IMR-90 (cell line): ENCODE results near the gene RAI14. TPM values are rescaled to one million over a fixed set of nuclear protein-coding genes. Genes with fewer than 3 reads are reported as not detected.

Experiments used
- ATAC-seq: fragments of 200-7000 bp; cut with Tn5 transposase; 2 replicates; pipeline ENCODE4 v1.9.1; 2020; ENCODE audit warnings: low read depth, mild to moderate bottlenecking, moderate library complexity
- BruUV-seq: library from RNA; stranded (reverse); fragments of 400-500 nt; replicated peaks from 2 replicates; lab custom pipeline; 2021; lab: Mats Ljungman, UMichigan
- CTCF ChIA-PET: fragments of 300-600 bp; formaldehyde crosslinking; extraction: SDS; loops from one replicate; lab custom pipeline; 2021; ENCODE audit warnings: antibody characterized with exemption; lab: Yijun Ruan, JAX
- POLR2A ChIA-PET: fragments of 300-600 bp; sonication (Branson Sonifier 250); formaldehyde crosslinking; loops from one replicate; lab custom pipeline; 2022; ENCODE audit warnings: antibody characterized with exemption; ENCODE audit not compliant: unreplicated experiment; lab: Charles Lee
- DNase-seq: peaks from one replicate; pipeline ENCODE4 v3.0.0; 2013
- H2AFZ ChIP-seq: replicated peaks from 2 replicates; pipeline ENCODE3; 2013; ENCODE audit warnings: low read length, mild to moderate bottlenecking; ENCODE audit not compliant: poor library complexity
- H2AK5ac ChIP-seq: 2 replicates; pipeline ENCODE4 v1.6.1; 2013; ENCODE audit warnings: low read depth, low read length, inconsistent platforms
- H2AK9ac ChIP-seq: replicated peaks from 2 replicates; pipeline ENCODE3; 2013; ENCODE audit warnings: mild to moderate bottlenecking, low read depth, low read length, moderate library complexity; ENCODE audit not compliant: poor library complexity
- H2BK120ac ChIP-seq: 2 replicates; pipeline ENCODE4 v1.6.1; 2013; ENCODE audit warnings: low read depth, low read length, inconsistent platforms
- H2BK15ac ChIP-seq: 3 replicates; pipeline ENCODE4 v1.6.1; 2013; ENCODE audit warnings: low read depth, low read length, inconsistent platforms
- H2BK20ac ChIP-seq: 2 replicates; pipeline ENCODE4 v1.6.1; 2013; ENCODE audit warnings: low read depth, mild to moderate bottlenecking, inconsistent platforms, low read length, moderate library complexity
- H2BK5ac ChIP-seq: 2 replicates; pipeline ENCODE4 v1.6.1; 2013; ENCODE audit warnings: mild to moderate bottlenecking, low read depth, low read length, inconsistent platforms; ENCODE audit not compliant: poor library complexity, severe bottlenecking
- H3K14ac ChIP-seq: replicated peaks from 2 replicates; pipeline ENCODE4 v1.6.1; 2013; ENCODE audit warnings: low read depth, low read length, inconsistent platforms
- H3K18ac ChIP-seq: 2 replicates; pipeline ENCODE4 v1.6.1; 2013; ENCODE audit warnings: low read depth, low read length, control low read depth
- H3K23ac ChIP-seq: 2 replicates; pipeline ENCODE4 v1.6.1; 2013; ENCODE audit warnings: low read depth, low read length, inconsistent platforms
- H3K27ac ChIP-seq: 2 replicates; pipeline ENCODE4 v1.5.1; 2013; ENCODE audit warnings: mild to moderate bottlenecking, control low read depth, low read length; ENCODE audit not compliant: insufficient read depth
- H3K27me3 ChIP-seq: 2 replicates; pipeline ENCODE4 v1.6.1; 2013; ENCODE audit warnings: low read length; ENCODE audit not compliant: control insufficient read depth, insufficient read depth
- H3K36me3 ChIP-seq: 2 replicates; pipeline ENCODE4 v1.6.1; 2013; ENCODE audit warnings: low read length, mixed read lengths; ENCODE audit not compliant: control insufficient read depth, insufficient read depth
- H3K4ac ChIP-seq: 2 replicates; pipeline ENCODE4 v1.6.1; 2013; ENCODE audit warnings: low read depth, low read length, inconsistent platforms
- H3K4me1 ChIP-seq: 2 replicates; pipeline ENCODE4 v1.6.1; 2013; ENCODE audit warnings: low read length, mixed read lengths; ENCODE audit not compliant: control insufficient read depth, insufficient read depth
- H3K4me2 ChIP-seq: 2 replicates; pipeline ENCODE4 v1.6.1; 2013; ENCODE audit warnings: low read depth, mild to moderate bottlenecking, control low read depth, low read length, moderate library complexity
- H3K4me3 ChIP-seq: 2 replicates; pipeline ENCODE4 v1.5.1; 2013; ENCODE audit warnings: low read depth, mild to moderate bottlenecking, control low read depth, low read length, moderate library complexity; ENCODE audit not compliant: insufficient read depth
- H3K56ac ChIP-seq: 2 replicates; pipeline ENCODE4 v1.6.1; 2013; ENCODE audit warnings: low read length, inconsistent platforms; ENCODE audit not compliant: insufficient read depth; ENCODE audit errors: extremely low read depth
- H3K79me1 ChIP-seq, 2 experiments: 2 replicates each; pipeline ENCODE4 v1.6.1; 2013; ENCODE audit warnings: low read length in 2 of 2, inconsistent platforms in 1 of 2, low read depth in 1 of 2
- H3K9ac ChIP-seq: 2 replicates; pipeline ENCODE4 v1.6.1; 2013; ENCODE audit warnings: low read depth, low read length, control low read depth
- H3K9me1 ChIP-seq: 2 replicates; pipeline ENCODE4 v1.6.1; 2013; ENCODE audit warnings: low read length, inconsistent platforms; ENCODE audit not compliant: insufficient read depth
- H3K9me3 ChIP-seq: 2 replicates; pipeline ENCODE4 v1.6.1; 2013; ENCODE audit warnings: low read length; ENCODE audit not compliant: control insufficient read depth, insufficient read depth
- H4K20me1 ChIP-seq: 2 replicates; pipeline ENCODE4 v1.6.1; 2013; ENCODE audit warnings: low read length, inconsistent platforms; ENCODE audit not compliant: insufficient read depth
- H4K5ac ChIP-seq: 2 replicates; pipeline ENCODE4 v1.6.1; 2013; ENCODE audit warnings: mild to moderate bottlenecking, low read depth, low read length, control low read depth
- H4K8ac ChIP-seq, 2 experiments: 2 replicates each; pipeline ENCODE4 v1.6.1; 2013; ENCODE audit warnings: low read depth in 2 of 2, low read length in 2 of 2, control low read depth in 1 of 2, inconsistent platforms in 1 of 2
- H4K91ac ChIP-seq: 2 replicates; pipeline ENCODE4 v1.6.1; 2013; ENCODE audit warnings: low read depth, low read length, inconsistent platforms; ENCODE audit not compliant: insufficient read depth
- FOS ChIP-seq: fragments of 150-350 bp; IDR thresholded peaks from 2 replicates; pipeline ENCODE4 v1.6.1; 2016; ENCODE audit warnings: low read depth, low read length
- WGBS, 2 experiments: methylation state at CpG; one replicate each; pipeline versions ENCODE4 v1.1.5 to v1.1.7; 2013; ENCODE audit warnings: missing lambda C conversion rate in 2 of 2; ENCODE audit not compliant: insufficient read length in 1 of 2; ENCODE audit errors: extremely low coverage in 2 of 2; 5-methylcytosine and 5-hydroxymethylcytosine counted together
- dilution Hi-C: fragments of 300-500 bp; cut with HindIII; formaldehyde crosslinking; loops from one replicate; pipeline ENCODE4 v1.14.3; 2018; ENCODE audit warnings: low sequenced_read_pairs; ENCODE audit not compliant: unreplicated experiment
- in situ Hi-C: fragments of 300-500 bp; cut with MboI; formaldehyde crosslinking; loops from 3 replicates; pipeline ENCODE4 v1.14.3; 2019; ENCODE audit warnings: low sequenced_read_pairs, inconsistent platforms, mixed read lengths
- intact Hi-C: fragments of 100-400 bp; cut with micrococcal nuclease; formaldehyde crosslinking; loops from 2 replicates; pipeline ENCODE4 v1.10.0; 2022
- polyA plus RNA-seq, 3 experiments: library from polyadenylated mRNA; depleted of rRNA; stranded (reverse); fragments of >200 nt; gene quantifications; 2 replicates each; pipeline ENCODE4 v1.2.3, GENCODE V29; 2012; ENCODE audit warnings: low replicate concordance in 1 of 3
- total RNA-seq: library from RNA; depleted of rRNA; stranded (reverse); fragments of >200 nt; gene quantifications from 2 replicates; pipeline ENCODE4 v1.2.3, GENCODE V29; 2012

The RAI14 gene
- total and polyA plus RNA-seq, 2 of the 4 experiments (the other 2 are of a cell fraction): 221 to 267 TPM

- H3K9me3 ChIP-seq: peaks cover 2% of the 10 kb centered on the region; the same call in 1 of the 2 replicates
- in situ Hi-C loops: no loop called here
- no peaks in the 10 kb centered on the region for H4K20me1 ChIP-seq
- H2BK120ac ChIP-seq: no peak overlapping the region
- no peak overlapping the region for H3K14ac ChIP-seq
- DNase-seq: no peak
- no peak overlapping the region for H3K4ac ChIP-seq
- no peak overlapping the region for H3K9ac ChIP-seq
- H4K8ac ChIP-seq: no peak overlapping the region
- no peak overlapping the region for H2AK9ac ChIP-seq
- peaks cover 3% of the 10 kb centered on the region; the same call in 1 of the 2 replicates for H3K4me1 ChIP-seq
- H3K36me3 ChIP-seq: no peaks in the 10 kb centered on the region
- BruUV-seq: no TSS peak
- H3K79me1 ChIP-seq: no peaks in the 10 kb centered on the region
- no peaks in the 10 kb centered on the region for H3K9me1 ChIP-seq
- no peak overlapping the region for H2BK20ac ChIP-seq
- H3K56ac ChIP-seq: no peak overlapping the region
- no peaks in the 10 kb centered on the region for H3K27me3 ChIP-seq
- dilution Hi-C loops: no loop called here
- no peak overlapping the region for H2AFZ ChIP-seq
- H3K23ac ChIP-seq: no peak overlapping the region
- ChIA-PET CTCF (no interaction called here), POLR2A (no interaction called here)
- intact Hi-C loops: loop anchor here (5.0 kb wide), 1 partner anchor 52 kb away; no protein-coding TSS in a partner anchor
- H3K27ac ChIP-seq: no peak overlapping the region
- no peak overlapping the region for H2BK15ac ChIP-seq
- no peak overlapping the region for H2BK5ac ChIP-seq
- H2AK5ac ChIP-seq: no peak overlapping the region
- ATAC-seq: no peak
- H4K5ac ChIP-seq: no peak overlapping the region
- WGBS, 2 experiments: no CpG with 5 or more reads among the region's 4 CpGs
- TF ChIP-seq FOS: no peak
- H3K4me2 ChIP-seq: no peak overlapping the region
- H3K4me3 ChIP-seq: no peak overlapping the region
- no peak overlapping the region for H3K18ac ChIP-seq
- H4K91ac ChIP-seq: no peak overlapping the region
Measured at GRCh38 chr5:34844999-34845398, 188.9 kb downstream of the RAI14 start.
